Activated CD8-positive, alpha-beta T cell treated with anti-CD3 and anti-CD28 coated beads, Interleukin-2, amount 10 ng/mL, durations not matched to agents 7 days and 5 days (primary cell): Measurements from ENCODE around the gene CYP2J2. TPM values are rescaled to one million over a fixed set of nuclear protein-coding genes. Genes with fewer than 3 reads are reported as not detected.
"Not testable (repeated sequence)": the region's sequence is repeated elsewhere in the genome, so short reads cannot be mapped to it uniquely, and the experiment has no call there.

ENCODE experiments used
- ATAC-seq: fragments of 150-1000 bp; cut with Tn5 transposase; one replicate; pipeline ENCODE4 v1.10.0; 2021; ENCODE audit warnings: moderate library complexity
- CTCF ChIA-PET: fragments of 350-600 bp; sonication (Branson Sonifier 250); formaldehyde crosslinking; loops from one replicate; lab custom pipeline; 2021; ENCODE audit warnings: antibody characterized with exemption; lab: Charles Lee
- POLR2A ChIA-PET: fragments of 350-600 bp; sonication (Branson Sonifier 250); formaldehyde crosslinking; loops from one replicate; lab custom pipeline; 2021; ENCODE audit warnings: antibody characterized with exemption; lab: Charles Lee
- DNase-seq: peaks from one replicate; pipeline ENCODE4 v3.0.0-alpha.2; 2020
- H3K27ac Mint-ChIP-seq: one replicate; pipeline ENCODE4 v1.8.0; 2021; ENCODE audit warnings: mild to moderate bottlenecking, mixed read lengths
- H3K27me3 Mint-ChIP-seq: one replicate; pipeline ENCODE4 v1.8.0; 2021; ENCODE audit warnings: low read depth, mixed read lengths
- H3K36me3 Mint-ChIP-seq: one replicate; pipeline ENCODE4 v1.8.0; 2021; ENCODE audit warnings: low read depth, mixed read lengths
- H3K4me1 Mint-ChIP-seq: one replicate; pipeline ENCODE4 v1.8.0; 2021; ENCODE audit warnings: low read depth, mixed read lengths
- H3K4me3 Mint-ChIP-seq: one replicate; pipeline ENCODE4 v1.8.0; 2021; ENCODE audit warnings: mild to moderate bottlenecking, mixed read lengths
- H3K9me3 Mint-ChIP-seq: one replicate; pipeline ENCODE4 v1.8.0; 2022; ENCODE audit warnings: mixed read lengths; ENCODE audit not compliant: insufficient read depth
- total RNA-seq, 2 experiments: library from RNA; stranded (reverse); gene quantifications; one replicate each; pipeline ENCODE4 v1.2.3, GENCODE V29; 2021

CYP2J2 gene
- total RNA-seq, 2 experiments from 2014 or later, result 2.7 to 3.1 TPM

GRCh38 chr1:59857679-59858354, 68.8 kb downstream of the CYP2J2 start:
- no peaks in the 10 kb centered on the region for H3K27me3 Mint-ChIP-seq
- POLR2A ChIA-PET, result no interaction called here
- no peaks in the 10 kb centered on the region for H3K9me3 Mint-ChIP-seq
- DNase-seq (no peak), ATAC-seq (no peak)
- H3K36me3 Mint-ChIP-seq, result peaks cover 4% of the 10 kb centered on the region
- no peaks in the 10 kb centered on the region for H3K4me1 Mint-ChIP-seq
- CTCF ChIA-PET, result interaction anchor here (0.8 kb wide), 1 partner anchor 90 kb away, joined by 3 read pairs; no protein-coding TSS in a partner anchor
- no peak overlapping the region for H3K4me3 Mint-ChIP-seq
- no peak overlapping the region for H3K27ac Mint-ChIP-seq

- POLR2A ChIA-PET, result no interaction called here
- peaks cover 4% of the 10 kb centered on the region for H3K36me3 Mint-ChIP-seq
- H3K27me3 Mint-ChIP-seq, result no peaks in the 10 kb centered on the region
- no peaks in the 10 kb centered on the region for H3K9me3 Mint-ChIP-seq
- DNase-seq (no peak), ATAC-seq (no peak)
- H3K4me3 Mint-ChIP-seq, result no peak overlapping the region
- no peaks in the 10 kb centered on the region for H3K4me1 Mint-ChIP-seq
- CTCF ChIA-PET, result no interaction called here
- H3K27ac Mint-ChIP-seq, result no peak overlapping the region
Observed at GRCh38 chr1:59856725-59857338, 69.7 kb downstream of the CYP2J2 start.

- H3K36me3 Mint-ChIP-seq, POLR2A ChIA-PET, H3K9me3 Mint-ChIP-seq, H3K27ac Mint-ChIP-seq, DNase-seq, CTCF ChIA-PET, H3K4me3 Mint-ChIP-seq, H3K4me1 Mint-ChIP-seq, ATAC-seq, H3K27me3 Mint-ChIP-seq: not testable (repeated sequence)
Observed at GRCh38 chr1:59855297-59855696, 71.3 kb downstream of the CYP2J2 start.

GRCh38 chr1:59852117-59852516, 74.5 kb downstream of the CYP2J2 start:
- Mint-ChIP-seq H3K27me3 (no peaks in the 10 kb centered on the region), H3K9me3 (no peaks in the 10 kb centered on the region), H3K4me1 (no peaks in the 10 kb centered on the region), H3K36me3 (peaks cover 4% of the 10 kb centered on the region), H3K4me3 (no peak overlapping the region), H3K27ac (no peak overlapping the region)
- CTCF ChIA-PET, result no interaction called here
- DNase-seq (no peak), ATAC-seq (no peak)
- POLR2A ChIA-PET, result no interaction called here

- CTCF ChIA-PET, result no interaction called here
- Mint-ChIP-seq H3K27me3 (no peaks in the 10 kb centered on the region), H3K36me3 (no peaks in the 10 kb centered on the region), H3K4me3 (no peak overlapping the region), H3K27ac (no peak overlapping the region), H3K4me1 (no peaks in the 10 kb centered on the region), H3K9me3 (no peaks in the 10 kb centered on the region)
- ATAC-seq, result no peak
- DNase-seq, result no peak
- POLR2A ChIA-PET, result no interaction called here
Observed at GRCh38 chr1:59846895-59847282, 79.7 kb downstream of the CYP2J2 start.

- H3K27ac Mint-ChIP-seq, result no peak overlapping the region
- CTCF ChIA-PET, result no interaction called here
- POLR2A ChIA-PET, result no interaction called here
- DNase-seq, result no peak
- ATAC-seq, result no peak
- no peaks in the 10 kb centered on the region for H3K27me3 Mint-ChIP-seq
- no peaks in the 10 kb centered on the region for H3K4me1 Mint-ChIP-seq
- no peak overlapping the region for H3K4me3 Mint-ChIP-seq
- no peaks in the 10 kb centered on the region for H3K9me3 Mint-ChIP-seq
- no peaks in the 10 kb centered on the region for H3K36me3 Mint-ChIP-seq
Observed at GRCh38 chr1:59846209-59846894, 80.2 kb downstream of the CYP2J2 start.

GRCh38 chr1:59845091-59845490, 81.5 kb downstream of the CYP2J2 start:
- Mint-ChIP-seq H3K9me3 (no peaks in the 10 kb centered on the region), H3K36me3 (no peaks in the 10 kb centered on the region)

More at GRCh38 chr1:59845091-59845490, 81.5 kb downstream of the CYP2J2 start:
- Mint-ChIP-seq H3K4me1 (no peaks in the 10 kb centered on the region), H3K27ac (no peak overlapping the region), H3K4me3 (no peak overlapping the region), H3K27me3 (no peaks in the 10 kb centered on the region)
- DNase-seq (no peak), ATAC-seq (no peak)
- ChIA-PET CTCF (no interaction called here), POLR2A (no interaction called here)

Other genes starting within 250 kb of the CYP2J2 start
- gene HOOK1, start 111.8 kb downstream of the CYP2J2 start, total RNA-seq, result 1 to 10 TPM; 4.0 to 6.2 TPM
- gene C1orf87, start 147.0 kb upstream of the CYP2J2 start, total RNA-seq, result not detected